ENCODE data around the gene AXIN2.

GRCh38 chr17:65565559-65565958, 4.1 kb upstream of the AXIN2 start:
- TF ChIP-seq SUZ12 (IDR thresholded peaks at IDR 0.05; ENCODE audit: extremely low read depth, insufficient read depth, insufficient read length) (no peak), ZNF274 (IDR thresholded peaks at IDR 0.05; ENCODE audit: low read depth, low read length) (no peak), YY1 (IDR thresholded peaks at IDR 0.05; ENCODE audit: insufficient read depth, insufficient read length) (no peak)

Data from NT2/D1 (cell line).